Measurements from ENCODE around the gene FOLR1. TPM values are rescaled to one million over a fixed set of nuclear protein-coding genes. Genes with fewer than 3 reads are reported as not detected.

FOLR1 gene
- polyA plus RNA-seq, 1 donor from 2014 or later: not detected

GRCh38 chr11:72144807-72145565, 47.0 kb upstream of the FOLR1 start:
- no peaks in the 10 kb centered on the region for H3K9me2 ChIP-seq (ENCODE audit: insufficient read depth, low read length)
- H3K9ac ChIP-seq (ENCODE audit: low read length): no peak overlapping the region
- no peak overlapping the region for H2AFZ ChIP-seq (ENCODE audit: low read depth, low read length)
- H3K79me2 ChIP-seq (replicated peaks; ENCODE audit: insufficient read depth, low read length): no peaks in the 10 kb centered on the region
- H4K20me1 ChIP-seq (ENCODE audit: insufficient read depth): no peaks in the 10 kb centered on the region
- H3K27me3 ChIP-seq (ENCODE audit: insufficient read depth, low read depth, low read length): no peaks in the 10 kb centered on the region
- H3K36me3 ChIP-seq (ENCODE audit: insufficient read depth, low read length): no peaks in the 10 kb centered on the region
- H3F3A ChIP-seq (ENCODE audit: insufficient read depth, low read length, poor library complexity, severe bottlenecking): no peaks in the 10 kb centered on the region
- H3K4me3 ChIP-seq (ENCODE audit: low read length): no peak overlapping the region
- TF ChIP-seq TAF1 (IDR thresholded peaks at IDR 0.05; ENCODE audit: low read depth): no peak
- no peak overlapping the region for H3K27ac ChIP-seq (ENCODE audit: low read length)
- no peaks in the 10 kb centered on the region for H3K9me3 ChIP-seq (ENCODE audit: low read length)
- H3K4me2 ChIP-seq (ENCODE audit: low read length): no peak overlapping the region

GRCh38 chr11:72146625-72147024, 45.3 kb upstream of the FOLR1 start:
- Histone ChIP-seq H3F3A (ENCODE audit: insufficient read depth, low read length, poor library complexity, severe bottlenecking) (no peaks in the 10 kb centered on the region), H3K4me3 (ENCODE audit: low read length) (no peak overlapping the region), H3K79me2 (replicated peaks; ENCODE audit: insufficient read depth, low read length) (no peaks in the 10 kb centered on the region), H3K9me3 (ENCODE audit: low read length) (no peaks in the 10 kb centered on the region), H3K4me2 (ENCODE audit: low read length) (no peak overlapping the region), H3K27ac (ENCODE audit: low read length) (no peak overlapping the region), H3K9ac (ENCODE audit: low read length) (no peak overlapping the region), H2AFZ (ENCODE audit: low read depth, low read length) (no peak overlapping the region), H3K36me3 (ENCODE audit: insufficient read depth, low read length) (no peaks in the 10 kb centered on the region), H4K20me1 (ENCODE audit: insufficient read depth) (no peaks in the 10 kb centered on the region), H3K9me2 (ENCODE audit: insufficient read depth, low read length) (no peaks in the 10 kb centered on the region), H3K27me3 (ENCODE audit: insufficient read depth, low read depth, low read length) (no peaks in the 10 kb centered on the region)
- TF ChIP-seq RAD21 (conservative IDR thresholded peaks at IDR 0.05) (no peak), TAF1 (IDR thresholded peaks at IDR 0.05; ENCODE audit: low read depth) (no peak), REST (IDR thresholded peaks at IDR 0.05; ENCODE audit: borderline replicate concordance) (no peak), EZH2 (IDR thresholded peaks at IDR 0.05; ENCODE audit: borderline replicate concordance, insufficient read depth, low read length, poor library complexity, severe bottlenecking) (no peak), POLR2AphosphoS5 (IDR thresholded peaks at IDR 0.05) (no peak), CTCF (IDR thresholded peaks at IDR 0.05; ENCODE audit: poor library complexity, severe bottlenecking) (no peak), MXI1 (conservative IDR thresholded peaks at IDR 0.05; ENCODE audit: poor library complexity, severe bottlenecking) (no peak), SMC3 (conservative IDR thresholded peaks at IDR 0.05; ENCODE audit: poor library complexity) (no peak), EP300 (conservative IDR thresholded peaks at IDR 0.05; ENCODE audit: poor library complexity, severe bottlenecking) (no peak)
